IMR-90 (cell line): Measurements from ENCODE around the gene ROR2. TPM values are rescaled to one million over a fixed set of nuclear protein-coding genes. Genes with fewer than 3 reads are reported as not detected.

Experiments
- ATAC-seq: fragments of 200-7000 bp; cut with Tn5 transposase; 2 replicates; pipeline ENCODE4 v1.9.1; 2020; ENCODE audit warnings: low read depth, mild to moderate bottlenecking, moderate library complexity
- BruUV-seq: library from RNA; stranded (reverse); fragments of 400-500 nt; replicated peaks from 2 replicates; lab custom pipeline; 2021; lab: Mats Ljungman, UMichigan
- CTCF ChIA-PET: fragments of 300-600 bp; formaldehyde crosslinking; extraction: SDS; loops from one replicate; lab custom pipeline; 2021; ENCODE audit warnings: antibody characterized with exemption; lab: Yijun Ruan, JAX
- POLR2A ChIA-PET: fragments of 300-600 bp; sonication (Branson Sonifier 250); formaldehyde crosslinking; loops from one replicate; lab custom pipeline; 2022; ENCODE audit warnings: antibody characterized with exemption; ENCODE audit not compliant: unreplicated experiment; lab: Charles Lee
- DNase-seq: peaks from one replicate; pipeline ENCODE4 v3.0.0; 2013
- H2AFZ ChIP-seq: replicated peaks from 2 replicates; pipeline ENCODE3; 2013; ENCODE audit warnings: low read length, mild to moderate bottlenecking; ENCODE audit not compliant: poor library complexity
- H2AK5ac ChIP-seq: 2 replicates; pipeline ENCODE4 v1.6.1; 2013; ENCODE audit warnings: low read depth, low read length, inconsistent platforms
- H2AK9ac ChIP-seq: replicated peaks from 2 replicates; pipeline ENCODE3; 2013; ENCODE audit warnings: mild to moderate bottlenecking, low read depth, low read length, moderate library complexity; ENCODE audit not compliant: poor library complexity
- H2BK120ac ChIP-seq: 2 replicates; pipeline ENCODE4 v1.6.1; 2013; ENCODE audit warnings: low read depth, low read length, inconsistent platforms
- H2BK15ac ChIP-seq: 3 replicates; pipeline ENCODE4 v1.6.1; 2013; ENCODE audit warnings: low read depth, low read length, inconsistent platforms
- H2BK20ac ChIP-seq: 2 replicates; pipeline ENCODE4 v1.6.1; 2013; ENCODE audit warnings: low read depth, mild to moderate bottlenecking, inconsistent platforms, low read length, moderate library complexity
- H2BK5ac ChIP-seq: 2 replicates; pipeline ENCODE4 v1.6.1; 2013; ENCODE audit warnings: mild to moderate bottlenecking, low read depth, low read length, inconsistent platforms; ENCODE audit not compliant: poor library complexity, severe bottlenecking
- H3K14ac ChIP-seq: replicated peaks from 2 replicates; pipeline ENCODE4 v1.6.1; 2013; ENCODE audit warnings: low read depth, low read length, inconsistent platforms
- H3K18ac ChIP-seq: 2 replicates; pipeline ENCODE4 v1.6.1; 2013; ENCODE audit warnings: low read depth, low read length, control low read depth
- H3K23ac ChIP-seq: 2 replicates; pipeline ENCODE4 v1.6.1; 2013; ENCODE audit warnings: low read depth, low read length, inconsistent platforms
- H3K27ac ChIP-seq: 2 replicates; pipeline ENCODE4 v1.5.1; 2013; ENCODE audit warnings: mild to moderate bottlenecking, control low read depth, low read length; ENCODE audit not compliant: insufficient read depth
- H3K27me3 ChIP-seq: 2 replicates; pipeline ENCODE4 v1.6.1; 2013; ENCODE audit warnings: low read length; ENCODE audit not compliant: control insufficient read depth, insufficient read depth
- H3K36me3 ChIP-seq: 2 replicates; pipeline ENCODE4 v1.6.1; 2013; ENCODE audit warnings: low read length, mixed read lengths; ENCODE audit not compliant: control insufficient read depth, insufficient read depth
- H3K4ac ChIP-seq: 2 replicates; pipeline ENCODE4 v1.6.1; 2013; ENCODE audit warnings: low read depth, low read length, inconsistent platforms
- H3K4me1 ChIP-seq: 2 replicates; pipeline ENCODE4 v1.6.1; 2013; ENCODE audit warnings: low read length, mixed read lengths; ENCODE audit not compliant: control insufficient read depth, insufficient read depth
- H3K4me2 ChIP-seq: 2 replicates; pipeline ENCODE4 v1.6.1; 2013; ENCODE audit warnings: low read depth, mild to moderate bottlenecking, control low read depth, low read length, moderate library complexity
- H3K4me3 ChIP-seq: 2 replicates; pipeline ENCODE4 v1.5.1; 2013; ENCODE audit warnings: low read depth, mild to moderate bottlenecking, control low read depth, low read length, moderate library complexity; ENCODE audit not compliant: insufficient read depth
- H3K56ac ChIP-seq: 2 replicates; pipeline ENCODE4 v1.6.1; 2013; ENCODE audit warnings: low read length, inconsistent platforms; ENCODE audit not compliant: insufficient read depth; ENCODE audit errors: extremely low read depth
- H3K79me1 ChIP-seq, 2 experiments: 2 replicates each; pipeline ENCODE4 v1.6.1; 2013; ENCODE audit warnings: low read length in 2 of 2, inconsistent platforms in 1 of 2, low read depth in 1 of 2
- H3K9ac ChIP-seq: 2 replicates; pipeline ENCODE4 v1.6.1; 2013; ENCODE audit warnings: low read depth, low read length, control low read depth
- H3K9me1 ChIP-seq: 2 replicates; pipeline ENCODE4 v1.6.1; 2013; ENCODE audit warnings: low read length, inconsistent platforms; ENCODE audit not compliant: insufficient read depth
- H3K9me3 ChIP-seq: 2 replicates; pipeline ENCODE4 v1.6.1; 2013; ENCODE audit warnings: low read length; ENCODE audit not compliant: control insufficient read depth, insufficient read depth
- H4K20me1 ChIP-seq: 2 replicates; pipeline ENCODE4 v1.6.1; 2013; ENCODE audit warnings: low read length, inconsistent platforms; ENCODE audit not compliant: insufficient read depth
- H4K5ac ChIP-seq: 2 replicates; pipeline ENCODE4 v1.6.1; 2013; ENCODE audit warnings: mild to moderate bottlenecking, low read depth, low read length, control low read depth
- H4K8ac ChIP-seq, 2 experiments: 2 replicates each; pipeline ENCODE4 v1.6.1; 2013; ENCODE audit warnings: low read depth in 2 of 2, low read length in 2 of 2, control low read depth in 1 of 2, inconsistent platforms in 1 of 2
- H4K91ac ChIP-seq: 2 replicates; pipeline ENCODE4 v1.6.1; 2013; ENCODE audit warnings: low read depth, low read length, inconsistent platforms; ENCODE audit not compliant: insufficient read depth
- BHLHE40 ChIP-seq: fragments of 150-350 bp; IDR thresholded peaks from 2 replicates; pipeline ENCODE4 v1.6.1; 2016; ENCODE audit warnings: mild to moderate bottlenecking, low read depth, low read length
- CEBPB ChIP-seq: IDR thresholded peaks from 2 replicates; pipeline ENCODE4 v1.6.1; 2012; ENCODE audit warnings: low read depth, low read length, improper control_type of control experiment
- CHD1 ChIP-seq: IDR thresholded peaks from 2 replicates; pipeline ENCODE4 v1.6.1; 2012; ENCODE audit warnings: low read depth, low read length, improper control_type of control experiment
- CTCF ChIP-seq: conservative IDR thresholded peaks from 2 replicates; pipeline ENCODE4 v1.5.1; 2012; ENCODE audit warnings: mild to moderate bottlenecking, low read depth, low read length, improper control_type of control experiment
- ELK1 ChIP-seq: fragments of 150-350 bp; IDR thresholded peaks from 2 replicates; pipeline ENCODE4 v1.6.1; 2016; ENCODE audit warnings: low read depth, mild to moderate bottlenecking, low read length, moderate library complexity, borderline replicate concordance
- FOS ChIP-seq: fragments of 150-350 bp; IDR thresholded peaks from 2 replicates; pipeline ENCODE4 v1.6.1; 2016; ENCODE audit warnings: low read depth, low read length
- MAFK ChIP-seq: IDR thresholded peaks from 2 replicates; pipeline ENCODE4 v1.6.1; 2012; ENCODE audit warnings: low read depth, low read length, improper control_type of control experiment
- MAZ ChIP-seq: IDR thresholded peaks from 2 replicates; pipeline ENCODE4 v1.6.1; 2012; ENCODE audit warnings: low read depth, mild to moderate bottlenecking, low read length, improper control_type of control experiment, moderate library complexity, borderline replicate concordance
- MXI1 ChIP-seq: IDR thresholded peaks from 2 replicates; pipeline ENCODE4 v1.6.1; 2012; ENCODE audit warnings: low read depth, mild to moderate bottlenecking, low read length, moderate library complexity, borderline replicate concordance
- NFE2L2 ChIP-seq: fragments of 150-350 bp; IDR thresholded peaks from 2 replicates; pipeline ENCODE4 v1.6.1; 2016; ENCODE audit warnings: low read depth, mild to moderate bottlenecking, low read length
- POLR2A ChIP-seq: IDR thresholded peaks from 2 replicates; pipeline ENCODE4 v1.6.1; 2012; ENCODE audit warnings: mild to moderate bottlenecking, low read depth, low read length
- RAD21 ChIP-seq: IDR thresholded peaks from 2 replicates; pipeline ENCODE4 v1.6.1; 2012; ENCODE audit warnings: low read length, improper control_type of control experiment
- RCOR1 ChIP-seq: IDR thresholded peaks from 2 replicates; pipeline ENCODE4 v1.6.1; 2012; ENCODE audit warnings: mild to moderate bottlenecking, low read length, improper control_type of control experiment; ENCODE audit not compliant: insufficient replicate concordance
- RFX5 ChIP-seq: IDR thresholded peaks from 2 replicates; pipeline ENCODE4 v1.8.0; 2012; ENCODE audit warnings: low read depth, mild to moderate bottlenecking, low read length, moderate library complexity
- SMC3 ChIP-seq: fragments of 150-350 bp; IDR thresholded peaks from 2 replicates; pipeline ENCODE4 v1.6.1; 2016; ENCODE audit warnings: low read depth, mild to moderate bottlenecking, antibody characterized with exemption, low read length, moderate library complexity
- USF2 ChIP-seq: fragments of 150-350 bp; IDR thresholded peaks from 2 replicates; pipeline ENCODE4 v1.6.1; 2017; ENCODE audit warnings: mild to moderate bottlenecking, antibody characterized with exemption, low read length, low read depth
- WGBS, 2 experiments: methylation state at CpG; one replicate each; pipeline versions ENCODE4 v1.1.5 to v1.1.7; 2013; ENCODE audit warnings: missing lambda C conversion rate in 2 of 2; ENCODE audit not compliant: insufficient read length in 1 of 2; ENCODE audit errors: extremely low coverage in 2 of 2; 5-methylcytosine and 5-hydroxymethylcytosine counted together
- dilution Hi-C: fragments of 300-500 bp; cut with HindIII; formaldehyde crosslinking; loops from one replicate; pipeline ENCODE4 v1.14.3; 2018; ENCODE audit warnings: low sequenced_read_pairs; ENCODE audit not compliant: unreplicated experiment
- in situ Hi-C: fragments of 300-500 bp; cut with MboI; formaldehyde crosslinking; loops from 3 replicates; pipeline ENCODE4 v1.14.3; 2019; ENCODE audit warnings: low sequenced_read_pairs, inconsistent platforms, mixed read lengths
- intact Hi-C: fragments of 100-400 bp; cut with micrococcal nuclease; formaldehyde crosslinking; loops from 2 replicates; pipeline ENCODE4 v1.10.0; 2022
- polyA plus RNA-seq, 3 experiments: library from polyadenylated mRNA; depleted of rRNA; stranded (reverse); fragments of >200 nt; gene quantifications; 2 replicates each; pipeline ENCODE4 v1.2.3, GENCODE V29; 2012; ENCODE audit warnings: low replicate concordance in 1 of 3
- total RNA-seq: library from RNA; depleted of rRNA; stranded (reverse); fragments of >200 nt; gene quantifications from 2 replicates; pipeline ENCODE4 v1.2.3, GENCODE V29; 2012

ROR2 gene
- total and polyA plus RNA-seq, 2 of the 4 experiments (the other 2 are of a cell fraction) = 2.3 to 4.8 TPM

GRCh38 chr9:91693226-91693625 is 256.8 kb downstream of the ROR2 start:
- H2AK5ac ChIP-seq = no peak overlapping the region
- H3K14ac ChIP-seq = no peak overlapping the region
- H3K23ac ChIP-seq = no peak overlapping the region
- no peak overlapping the region for H2BK20ac ChIP-seq
- no peaks in the 10 kb centered on the region for H3K27me3 ChIP-seq
- DNase-seq (no peak), ATAC-seq (no peak)
- no peak overlapping the region for H3K27ac ChIP-seq
- H4K5ac ChIP-seq = no peak overlapping the region
- CTCF ChIA-PET = no interaction called here
- H4K20me1 ChIP-seq = no peaks in the 10 kb centered on the region
- H4K8ac ChIP-seq = no peak overlapping the region
- no peak overlapping the region for H3K56ac ChIP-seq
- H2AFZ ChIP-seq = no peak overlapping the region
- no peak overlapping the region for H2BK5ac ChIP-seq
- TF ChIP-seq CEBPB (no peak), SMC3 (no peak), BHLHE40 (no peak), MXI1 (no peak), RCOR1 (no peak), MAFK (no peak), CTCF (no peak), CHD1 (no peak), NFE2L2 (no peak), MAZ (no peak), RFX5 (no peak), ELK1 (no peak), USF2 (no peak), RAD21 (no peak), POLR2A (no peak), FOS (no peak)
- 0 out of 2 replicates have a peak, but pooled peaks cover 1% of the 10 kb centered on the region for H3K4me1 ChIP-seq
- H2BK120ac ChIP-seq = no peak overlapping the region
- H3K9me3 ChIP-seq = no peaks in the 10 kb centered on the region
- intact Hi-C loops = no loop called here
- no peak overlapping the region for H3K18ac ChIP-seq
- no peaks in the 10 kb centered on the region for H3K79me1 ChIP-seq
- no peak overlapping the region for H3K4me3 ChIP-seq
- no peaks in the 10 kb centered on the region for H3K36me3 ChIP-seq
- dilution Hi-C loops = no loop called here
- H4K91ac ChIP-seq = no peak overlapping the region
- 89% methylated on average over 5 of the region's 7 CpGs; no CpG with 5 or more reads in 1 of the 2 experiments for WGBS, 2 experiments
- in situ Hi-C loops = no loop called here
- no TSS peak for BruUV-seq
- H3K9me1 ChIP-seq = peaks cover 8% of the 10 kb centered on the region
- H3K4ac ChIP-seq = no peak overlapping the region
- POLR2A ChIA-PET = no interaction called here
- H2AK9ac ChIP-seq = no peak overlapping the region
- H3K9ac ChIP-seq = no peak overlapping the region
- H2BK15ac ChIP-seq = no peak overlapping the region
- no peak overlapping the region for H3K4me2 ChIP-seq
